NCI-H2196 (cell line): ENCODE results near the gene ADARB1.

Experiments
- DNase-seq: peaks from one replicate; lab custom pipeline; 2025; ENCODE audit not compliant: unreplicated experiment; lab: John Stamatoyannopoulos, UW

Gene ADARB1

GRCh38 chr21:45190013-45190412 lies 115.6 kb downstream of the ADARB1 start:
- no peak for DNase-seq

DNA sequence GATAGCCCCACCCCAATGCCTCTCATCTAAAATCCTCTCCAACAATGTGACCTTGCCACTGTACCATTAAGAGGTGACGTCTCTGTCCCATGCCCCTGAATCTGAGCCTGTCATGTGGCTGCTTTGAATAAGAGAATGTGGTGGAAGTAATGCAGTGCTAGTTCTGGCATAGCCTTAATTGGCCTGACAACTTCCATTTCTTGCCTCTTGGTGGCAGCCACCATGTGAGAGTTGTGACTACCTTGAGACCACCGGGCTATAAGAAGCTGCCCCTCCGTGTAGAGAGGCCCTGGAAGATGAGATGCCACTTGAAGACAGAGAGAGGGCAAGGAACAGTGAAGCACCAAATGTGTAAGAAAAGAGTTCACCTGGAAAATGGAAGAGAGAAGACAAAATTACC lies 118.0 kb downstream of the ADARB1 start:
- no peak for DNase-seq

GRCh38 chr21:45196620-45197019 lies 122.2 kb downstream of the ADARB1 start:
- DNase-seq: no peak

- DNase-seq: no peak
Measured at GRCh38 chr21:45199201-45199600, 124.8 kb downstream of the ADARB1 start.

DNA sequence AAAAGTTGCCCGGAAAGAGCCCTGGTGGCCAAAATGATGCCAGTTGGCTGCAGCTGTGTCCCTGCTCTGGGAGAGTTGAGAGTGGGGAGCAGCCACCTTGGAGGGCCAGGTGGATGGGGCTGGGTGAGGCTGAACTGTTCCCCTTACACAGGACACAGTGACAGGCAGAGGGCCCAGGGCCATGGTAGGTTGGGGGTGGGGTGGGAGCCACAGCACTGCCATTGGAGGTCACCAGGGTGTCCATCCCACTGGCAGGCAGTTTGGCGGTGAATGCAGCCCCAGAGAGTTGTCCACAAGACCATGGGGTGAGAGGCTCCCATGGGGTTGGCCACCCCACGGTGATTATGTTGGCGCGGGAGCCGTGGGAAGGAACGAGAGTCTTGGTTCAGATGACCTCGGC lies 125.7 kb downstream of the ADARB1 start:
- DNase-seq: no peak

DNA sequence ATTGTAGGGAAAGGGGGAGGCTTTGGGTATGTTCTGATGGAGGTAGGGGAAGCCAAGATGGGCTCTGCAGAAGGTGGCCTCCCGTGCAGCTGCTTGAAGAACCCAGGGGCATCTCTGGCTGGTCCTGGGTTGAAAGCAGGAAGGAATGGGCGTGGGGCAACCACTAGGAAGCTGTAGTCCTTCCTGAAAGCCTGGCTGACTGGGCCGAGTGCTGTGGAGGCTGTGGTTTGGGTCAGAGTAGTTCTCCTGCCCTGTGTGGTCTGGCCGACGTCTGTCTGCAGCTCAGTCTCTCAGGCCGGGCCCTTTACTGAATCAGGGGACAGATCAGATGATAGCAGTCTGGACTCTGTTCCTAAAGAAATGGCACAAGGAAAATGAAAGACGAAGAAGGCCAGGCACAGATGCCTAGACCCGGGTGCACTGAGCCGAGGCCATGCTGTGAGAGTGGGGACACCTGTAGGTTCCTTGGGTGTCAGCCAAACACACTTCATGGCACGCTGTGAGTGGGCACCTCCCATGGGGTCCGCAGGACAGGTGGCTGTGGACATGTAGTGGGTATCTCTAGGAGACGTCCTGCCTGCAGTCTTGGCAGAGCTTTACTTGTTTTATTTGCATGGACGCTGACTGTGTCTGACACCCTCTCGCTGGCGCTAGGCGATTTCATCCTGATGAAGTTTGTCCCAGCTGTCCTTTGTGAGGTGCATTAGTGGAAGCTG lies 126.4 kb downstream of the ADARB1 start:
- no peak for DNase-seq

DNA sequence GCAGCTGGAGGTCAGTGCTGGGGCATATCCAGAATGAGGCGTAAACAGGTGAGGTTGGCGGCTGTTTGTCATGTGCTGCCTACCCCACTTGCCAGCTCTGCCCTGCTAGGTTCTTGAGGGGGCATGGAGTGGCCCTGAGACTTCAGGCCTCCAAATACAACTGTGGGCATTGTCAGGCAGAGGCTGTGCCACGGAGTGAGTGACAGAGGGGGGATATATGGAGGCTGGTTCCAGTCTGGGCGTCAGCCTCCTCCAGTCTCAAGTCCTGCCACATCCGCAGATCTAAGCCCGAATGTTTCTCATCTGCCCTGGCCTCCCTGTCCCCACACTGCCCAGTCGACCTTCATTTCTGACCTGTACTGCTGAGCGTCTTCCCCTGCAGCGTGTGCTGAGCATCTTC lies 128.0 kb downstream of the ADARB1 start:
- DNase-seq: no peak

DNA sequence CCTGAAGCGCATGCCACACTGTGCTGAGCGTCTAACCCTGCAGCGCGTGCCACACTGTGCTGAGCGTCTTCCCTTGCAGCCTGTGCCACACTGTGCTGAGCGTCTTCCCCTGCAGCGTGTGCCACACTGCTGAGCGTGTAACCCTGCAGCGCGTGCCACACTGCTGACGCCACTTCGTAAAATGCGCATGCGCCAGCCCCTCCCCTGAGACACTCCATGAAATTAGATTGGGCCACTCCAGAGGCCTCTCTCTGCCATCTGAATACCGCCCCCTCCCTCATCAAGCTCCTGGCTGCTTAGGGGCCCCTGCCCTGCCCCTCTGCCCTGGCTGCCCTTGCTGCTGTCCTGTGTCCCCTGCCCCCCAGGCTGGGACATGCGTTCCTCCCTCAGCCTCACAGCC lies 128.5 kb downstream of the ADARB1 start:
- DNase-seq: no peak

GRCh38 chr21:45203983-45204382 lies 129.6 kb downstream of the ADARB1 start:
- DNase-seq: no peak

- DNase-seq: no peak
Measured at GRCh38 chr21:45204395-45204794, 130.0 kb downstream of the ADARB1 start.

DNA sequence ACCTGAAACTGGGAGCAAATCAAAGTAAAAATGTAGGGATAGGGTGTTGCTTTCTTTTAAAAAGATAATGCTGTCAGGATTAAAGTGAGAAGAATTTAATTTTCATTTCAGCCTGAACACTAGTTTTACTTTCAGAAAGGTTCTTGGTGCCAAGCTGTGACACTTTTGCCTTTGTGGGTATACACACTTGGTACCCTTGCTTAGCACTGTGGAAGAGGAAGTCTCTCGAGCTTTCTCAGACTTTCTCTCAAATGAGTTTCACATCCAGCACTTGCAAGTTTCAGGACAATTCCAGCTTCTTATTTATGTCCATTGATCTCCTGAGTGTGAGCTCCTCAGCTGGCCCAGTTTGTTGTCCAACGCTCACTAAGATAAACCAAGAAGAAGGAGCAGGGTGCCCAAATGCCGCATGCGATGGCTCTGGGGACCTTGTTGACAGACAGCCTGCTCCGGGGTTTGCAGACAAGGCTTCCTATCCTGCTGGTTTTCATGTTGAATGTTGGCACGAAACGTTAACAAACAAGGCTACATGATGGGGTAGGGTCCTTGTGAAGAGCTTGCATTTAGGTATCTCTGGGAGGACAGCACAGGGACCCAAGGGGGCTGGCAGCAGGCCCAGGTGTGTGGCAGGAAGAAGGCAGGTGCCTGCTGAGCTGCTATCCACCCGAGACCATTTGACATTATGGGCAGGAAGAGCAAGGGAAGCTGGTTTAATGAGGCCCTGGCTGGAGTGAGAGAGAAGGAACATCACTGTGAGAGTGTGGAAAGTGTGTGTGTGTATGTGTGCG lies 133.7 kb downstream of the ADARB1 start:
- no peak for DNase-seq

DNA sequence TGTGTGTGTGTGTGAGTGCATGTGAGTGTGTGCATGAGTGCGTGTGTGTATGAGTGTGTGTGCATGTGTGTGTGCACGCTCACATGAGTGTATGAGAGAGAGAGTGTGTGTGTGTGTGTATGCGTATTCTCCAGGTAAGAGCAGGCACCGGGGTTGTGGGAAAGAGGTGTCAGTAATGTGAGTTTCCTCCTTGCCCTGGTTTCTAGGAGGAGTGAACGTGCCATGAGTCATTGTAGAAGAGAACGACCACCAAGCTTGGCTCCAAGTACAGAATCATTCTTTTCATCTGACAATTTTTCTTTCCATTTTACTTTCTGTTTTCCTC lies 134.2 kb downstream of the ADARB1 start:
- DNase-seq: no peak

DNA sequence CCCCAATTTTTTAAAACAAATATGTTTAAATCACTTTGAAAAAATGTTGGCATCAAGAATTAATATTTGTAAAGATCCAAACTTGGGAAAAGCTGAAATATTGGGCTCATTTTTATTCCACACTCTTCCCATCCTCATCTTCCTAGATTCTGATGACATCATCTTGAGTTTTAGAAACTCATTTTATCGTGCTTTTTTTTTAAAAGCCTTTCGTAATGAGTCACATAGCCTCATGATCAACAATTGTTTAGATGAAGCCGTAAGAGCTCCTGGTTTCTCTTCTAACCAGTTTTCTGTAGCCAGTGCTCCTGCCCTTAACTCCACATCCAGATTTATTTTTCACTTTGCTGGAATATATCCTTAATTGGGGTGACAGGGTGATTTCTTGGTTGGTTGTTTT lies 134.7 kb downstream of the ADARB1 start:
- DNase-seq: no peak

DNA sequence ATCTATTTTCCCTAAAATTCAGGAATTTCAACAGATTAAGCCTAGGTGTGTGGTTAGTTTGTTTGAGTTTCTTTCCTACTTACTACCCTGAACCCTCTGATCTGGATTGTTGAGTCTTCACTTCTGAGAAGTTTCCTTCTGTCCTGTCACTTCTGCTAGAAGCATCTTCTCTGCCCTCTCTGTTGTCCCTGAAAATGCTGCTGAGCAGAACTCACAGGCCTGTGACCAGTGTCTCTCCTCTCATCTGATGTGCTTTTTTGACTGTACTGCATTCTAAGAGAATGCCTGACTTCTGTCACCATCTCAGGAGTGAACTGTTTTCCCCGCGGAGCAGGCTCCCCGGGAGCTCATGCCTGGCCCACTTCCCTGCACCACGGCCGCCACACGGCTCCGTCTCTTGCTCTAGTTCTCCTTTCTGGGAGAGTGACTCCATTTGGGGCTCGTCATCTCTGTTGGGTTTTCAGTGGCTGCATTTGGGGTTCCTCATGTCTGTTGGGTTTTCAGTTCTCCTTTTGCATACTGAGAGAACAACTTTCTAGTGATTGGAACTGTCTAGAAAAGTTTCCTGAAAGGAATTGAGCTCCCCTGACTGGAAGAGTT lies 135.4 kb downstream of the ADARB1 start:
- no peak for DNase-seq

DNA sequence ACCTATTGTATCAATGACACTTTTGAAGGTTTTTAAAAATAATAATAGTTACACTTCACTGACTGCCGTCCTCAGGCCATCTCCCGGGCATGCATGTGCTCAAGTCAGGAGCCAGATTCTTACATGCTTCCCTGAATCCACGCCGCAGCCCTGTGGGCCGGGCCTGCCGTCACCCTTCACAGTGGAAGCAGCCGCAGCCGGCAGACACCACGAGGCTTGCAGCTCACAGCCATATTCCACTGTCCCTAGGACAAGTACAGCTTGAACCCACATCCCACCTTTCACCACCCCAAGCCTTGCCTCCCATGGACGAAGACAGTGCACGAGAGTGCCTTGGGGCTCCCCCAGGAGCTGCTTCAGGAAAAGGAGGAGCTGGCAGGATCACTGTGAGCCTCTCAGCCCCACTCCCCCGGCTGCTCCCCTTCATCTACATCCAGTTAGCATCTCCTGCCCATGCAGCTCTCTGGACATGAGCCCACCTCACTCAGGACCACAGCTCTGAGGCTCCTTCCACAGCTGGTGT lies 136.1 kb downstream of the ADARB1 start:
- DNase-seq: no peak

DNA sequence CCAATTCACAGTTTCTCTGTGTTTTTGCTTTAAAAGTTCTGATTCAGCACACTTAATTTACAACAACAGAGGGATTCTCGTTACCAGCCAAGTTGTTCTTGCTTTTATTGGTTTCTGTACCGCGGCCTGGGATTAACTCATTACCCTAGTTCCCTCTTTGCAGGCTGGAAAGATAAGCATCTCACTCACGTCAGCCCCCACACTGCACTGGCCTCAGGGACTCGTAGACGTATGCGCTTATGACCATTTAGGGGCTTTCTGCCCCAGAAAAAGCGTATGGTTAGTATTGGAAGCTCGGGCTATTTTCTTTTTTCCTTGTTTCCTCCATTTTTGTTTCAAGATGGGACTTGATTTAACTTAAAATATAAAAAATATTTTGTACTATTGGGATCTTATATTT lies 137.3 kb downstream of the ADARB1 start:
- no peak for DNase-seq

- DNase-seq: no peak
Measured at GRCh38 chr21:45213392-45213791, 139.0 kb downstream of the ADARB1 start.

DNA sequence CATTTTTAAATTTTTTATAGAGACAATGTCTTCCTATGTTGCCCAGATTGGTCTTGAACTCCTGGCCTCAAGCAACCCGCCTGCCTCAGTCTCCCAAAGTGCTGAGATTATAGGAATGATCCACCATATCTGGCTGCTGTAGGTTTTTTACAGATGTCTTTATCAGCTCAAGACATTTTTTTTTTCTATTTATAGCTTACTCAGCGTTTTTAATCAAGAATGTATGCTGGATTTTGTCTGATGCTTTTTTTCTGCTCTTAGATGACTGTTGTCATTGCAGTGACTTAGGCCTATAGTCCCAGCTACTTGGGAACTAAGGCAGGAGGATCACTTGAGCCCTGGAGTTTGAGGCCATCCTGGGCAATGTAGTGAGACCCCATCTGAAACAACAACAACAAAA lies 140.8 kb downstream of the ADARB1 start:
- no peak for DNase-seq

DNA sequence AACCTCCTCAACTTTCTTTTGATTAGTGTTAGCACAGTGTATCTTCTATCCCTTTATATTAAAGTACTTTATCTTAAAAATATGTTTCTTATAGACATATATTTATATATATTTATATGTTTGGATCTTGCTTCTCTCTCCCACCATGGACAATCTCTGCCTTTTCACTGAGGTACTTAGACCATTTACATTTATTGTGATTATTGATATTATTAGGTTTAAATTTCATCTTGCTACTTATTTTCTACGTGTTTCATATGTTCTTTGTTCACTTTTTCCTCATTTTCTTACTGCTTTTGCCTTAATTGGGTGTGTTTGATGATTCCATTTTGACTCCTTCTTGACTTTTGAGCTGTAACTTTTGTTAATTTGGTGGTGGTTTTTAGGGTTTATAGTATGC lies 142.6 kb downstream of the ADARB1 start:
- no peak for DNase-seq

DNA sequence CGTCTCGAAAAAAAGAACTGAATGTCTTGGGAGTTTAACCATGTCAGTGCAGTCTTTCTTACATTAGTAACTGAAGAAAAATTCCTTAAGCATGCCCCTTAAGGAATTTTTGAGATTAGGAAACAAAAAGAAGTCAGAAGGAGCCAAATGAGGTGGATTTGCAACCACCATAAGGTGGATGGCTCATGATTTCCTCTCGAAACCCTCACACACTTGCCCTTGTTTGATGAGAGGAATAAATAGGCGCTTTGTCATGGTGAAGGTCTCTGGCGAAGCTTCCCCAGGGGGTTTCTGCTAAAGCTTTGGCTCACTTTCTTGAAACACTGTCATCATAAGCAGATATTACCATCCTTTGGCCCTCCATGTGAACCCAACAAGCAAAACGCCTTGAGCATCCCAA lies 145.1 kb downstream of the ADARB1 start:
- no peak for DNase-seq

- no peak for DNase-seq
Measured at GRCh38 chr21:45220071-45220481, 145.7 kb downstream of the ADARB1 start.
